ENCODE results near the gene ZNF574.
"Not testable (repeated sequence)": the region's sequence is repeated elsewhere in the genome, so short reads cannot be mapped to it uniquely, and the experiment has no call there.

The ZNF574 gene

DNA sequence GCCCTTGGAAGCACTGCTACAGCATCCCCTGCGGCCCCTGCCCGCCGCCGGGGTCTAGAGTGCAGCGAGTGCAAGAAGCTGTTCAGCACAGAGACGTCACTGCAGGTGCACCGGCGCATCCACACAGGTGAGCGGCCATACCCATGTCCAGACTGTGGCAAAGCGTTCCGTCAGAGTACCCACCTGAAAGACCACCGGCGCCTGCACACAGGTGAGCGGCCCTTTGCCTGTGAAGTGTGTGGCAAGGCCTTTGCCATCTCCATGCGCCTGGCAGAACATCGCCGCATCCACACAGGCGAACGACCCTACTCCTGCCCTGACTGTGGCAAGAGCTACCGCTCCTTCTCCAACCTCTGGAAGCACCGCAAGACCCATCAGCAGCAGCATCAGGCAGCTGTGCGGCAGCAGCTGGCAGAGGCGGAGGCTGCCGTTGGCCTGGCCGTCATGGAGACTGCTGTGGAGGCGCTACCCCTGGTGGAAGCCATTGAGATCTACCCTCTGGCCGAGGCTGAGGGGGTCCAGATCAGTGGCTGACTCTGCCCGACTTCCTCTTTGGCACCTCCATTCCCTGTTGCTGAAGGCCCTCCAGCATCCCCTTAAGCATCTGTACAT lies 4.9 kb downstream of the ZNF574 start:
- DNase-seq (ENCODE audit: low read depth in 2 of 2), result no peak

DNA sequence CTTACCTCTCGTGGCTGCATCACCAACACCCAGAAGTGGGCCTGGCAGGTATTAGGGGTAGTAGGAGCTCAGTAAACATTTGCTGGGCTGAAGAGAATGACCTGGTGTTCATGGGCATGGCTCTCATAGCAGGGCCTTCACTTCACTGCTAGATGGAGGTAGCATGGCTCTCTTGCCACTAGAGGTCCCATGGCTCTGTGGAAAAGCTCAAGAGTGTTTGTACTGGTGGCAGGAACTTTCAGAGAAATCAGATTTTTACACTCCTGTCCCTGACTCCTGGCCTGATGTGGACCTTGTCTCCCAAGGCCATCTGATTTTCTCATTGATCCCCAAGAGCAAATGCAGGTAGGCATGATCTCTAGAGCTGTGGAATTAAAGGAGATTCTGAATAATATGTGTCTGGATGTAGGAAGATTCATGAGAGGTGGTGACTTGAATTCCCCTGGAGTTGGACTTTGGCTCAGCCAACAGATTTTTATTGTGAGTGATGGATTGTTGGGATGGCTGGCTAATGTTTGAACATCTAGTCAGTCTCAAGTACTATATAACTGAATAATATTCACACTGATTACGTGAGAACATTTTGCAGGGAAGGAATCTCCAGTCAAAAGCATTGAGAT lies 5.7 kb downstream of the ZNF574 start:
- no peak for DNase-seq (ENCODE audit: low read depth in 2 of 2)

DNA sequence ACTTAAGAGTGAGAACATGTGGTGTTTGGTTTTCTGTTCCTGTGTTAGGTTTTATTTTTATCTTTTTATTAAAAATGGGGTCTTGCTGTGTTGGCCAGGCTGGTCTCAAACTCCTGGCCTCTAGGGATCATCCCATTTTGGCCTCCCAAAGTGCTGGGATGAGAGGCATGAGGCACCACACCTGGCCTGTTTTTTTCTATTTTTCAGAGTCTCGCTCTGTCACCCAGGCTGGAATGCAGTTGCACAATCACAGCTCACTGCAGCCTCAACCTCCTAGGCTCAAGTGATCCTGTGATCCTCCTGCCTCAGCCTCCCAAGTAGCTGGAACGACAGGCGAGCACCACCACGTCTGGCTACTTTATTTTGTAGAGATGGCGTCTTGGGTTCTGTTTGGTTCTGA lies 7.6 kb downstream of the ZNF574 start:
- DNase-seq (ENCODE audit: low read depth in 2 of 2), result no peak

DNA sequence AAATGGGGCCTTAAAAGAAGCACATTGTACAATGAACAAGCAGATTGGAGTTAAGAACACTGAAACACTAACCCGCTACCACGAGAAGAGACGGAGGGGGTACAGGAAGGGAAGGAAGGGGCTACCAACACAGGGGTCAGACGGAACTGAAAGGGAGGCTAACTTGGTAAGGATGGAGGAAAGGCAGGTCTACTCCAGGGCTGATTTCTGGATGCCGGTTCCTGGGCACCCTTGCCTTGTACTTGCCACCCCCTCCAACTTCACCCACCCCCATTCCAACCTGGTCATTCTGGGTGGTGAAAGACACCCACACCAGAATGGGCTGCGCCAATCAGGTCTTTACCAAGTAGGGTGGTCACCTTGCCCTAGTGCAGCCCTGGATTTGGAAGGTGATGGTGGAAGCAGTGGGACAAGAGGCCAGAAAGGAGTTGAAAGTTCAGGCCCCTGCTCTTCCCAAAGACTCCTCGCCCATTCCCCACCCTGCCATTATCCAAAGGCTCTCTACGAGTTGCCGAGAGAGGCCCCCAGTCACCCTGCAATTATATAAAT lies 10.3 kb downstream of the ZNF574 start:
- no peak for DNase-seq (ENCODE audit: low read depth in 2 of 2)

DNA sequence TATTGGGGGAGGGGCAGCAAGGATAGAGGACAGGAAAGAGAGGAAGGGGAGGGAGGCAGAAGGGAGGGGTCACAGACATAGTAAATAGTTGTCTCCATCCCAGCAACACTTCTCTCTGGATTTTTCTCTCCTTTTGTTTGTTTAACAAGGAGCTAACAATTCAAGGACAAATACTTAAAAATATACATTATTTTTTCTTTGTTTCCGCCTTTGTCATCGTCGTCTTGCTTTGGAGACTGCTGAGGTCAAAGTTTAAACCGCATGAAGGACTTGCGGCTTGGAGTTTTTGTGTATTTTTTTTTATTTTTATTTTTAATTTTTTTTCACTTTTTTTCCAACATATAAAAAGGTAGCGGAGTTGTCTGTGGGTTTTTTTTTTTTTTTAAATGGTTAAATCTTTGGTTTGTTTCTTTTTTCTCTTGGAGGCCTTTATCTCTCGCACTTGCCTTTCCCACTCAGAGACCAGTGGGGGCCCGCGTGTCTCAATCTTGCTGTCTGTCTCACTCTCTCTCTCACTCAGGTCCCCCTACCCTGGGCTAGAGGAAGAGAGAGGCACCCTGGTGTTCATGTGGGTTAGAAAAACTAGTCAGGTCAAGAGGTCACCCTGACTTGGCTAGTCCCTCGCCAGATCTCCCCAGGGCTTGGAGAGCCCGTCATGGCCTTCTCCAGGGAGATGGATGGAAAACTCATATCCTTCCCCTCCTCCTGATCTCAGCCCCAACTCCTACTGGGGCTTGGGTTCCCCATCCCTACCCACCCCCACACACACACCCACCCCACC lies 11.0 kb downstream of the ZNF574 start:
- no peak for DNase-seq (ENCODE audit: low read depth in 2 of 2)

DNA sequence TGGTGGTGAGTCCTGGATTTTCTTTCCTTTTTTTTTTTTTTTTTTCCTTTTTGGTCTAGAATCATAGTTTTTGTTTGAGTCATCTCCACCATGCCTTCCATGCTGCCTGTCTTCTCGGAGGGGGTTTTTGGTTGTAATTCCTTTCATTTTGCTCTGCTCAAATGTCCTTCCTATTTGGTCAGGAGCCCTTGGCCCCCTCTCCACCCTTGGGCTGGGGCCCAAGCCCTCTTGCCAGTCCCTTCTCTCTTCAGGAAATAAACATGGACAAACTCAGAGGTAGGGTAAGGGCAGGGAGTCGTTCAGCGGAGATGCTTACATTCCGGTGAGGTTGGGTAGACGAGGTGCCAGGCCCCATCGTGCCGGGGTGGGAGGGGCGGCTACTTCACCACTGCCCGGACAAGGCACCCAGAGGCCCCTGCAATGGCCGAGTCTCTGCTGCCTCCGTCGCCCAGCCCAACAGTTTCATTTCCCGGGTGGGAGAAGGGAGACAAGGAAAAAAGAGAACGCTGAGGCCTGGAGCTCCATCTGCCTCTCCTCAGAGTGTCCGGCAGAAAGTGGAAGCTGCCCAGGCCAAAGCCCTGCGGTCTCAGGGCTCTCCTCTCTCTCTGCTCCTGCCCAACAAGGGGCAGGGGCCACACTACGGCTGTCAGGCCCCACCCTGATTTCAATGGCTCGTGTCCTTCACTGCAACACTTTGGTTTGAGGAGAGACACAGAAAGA lies 12.7 kb downstream of the ZNF574 start:
- no peak for DNase-seq (ENCODE audit: low read depth in 2 of 2)

DNA sequence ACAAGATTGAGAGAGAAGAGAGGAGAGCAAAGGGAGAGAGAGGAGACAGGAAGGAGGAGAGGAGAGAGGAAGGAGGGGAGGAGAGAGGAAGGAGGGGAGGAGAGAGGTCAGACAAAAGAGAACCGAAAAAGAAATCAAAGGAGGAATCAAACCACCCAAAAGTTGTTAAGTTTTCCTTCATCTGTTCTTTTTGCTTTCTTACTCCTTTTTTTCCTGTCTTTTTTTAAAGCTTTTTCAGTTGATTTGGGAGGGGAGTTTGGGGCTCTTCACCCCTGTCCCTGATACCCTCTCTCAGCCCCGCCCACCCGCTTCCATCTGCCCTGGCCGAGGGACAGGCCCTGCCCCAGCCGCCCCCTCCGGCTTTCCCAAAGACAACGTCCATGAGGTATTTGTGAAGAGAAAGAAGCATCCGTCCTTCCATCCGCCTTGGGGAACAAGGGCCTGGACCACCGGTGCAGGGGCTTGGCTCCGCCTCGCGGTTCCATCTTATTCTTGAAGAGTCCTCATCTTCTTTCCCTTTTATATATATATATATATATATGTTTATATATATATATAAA lies 13.3 kb downstream of the ZNF574 start:
- no peak for DNase-seq (ENCODE audit: low read depth in 2 of 2)

DNA sequence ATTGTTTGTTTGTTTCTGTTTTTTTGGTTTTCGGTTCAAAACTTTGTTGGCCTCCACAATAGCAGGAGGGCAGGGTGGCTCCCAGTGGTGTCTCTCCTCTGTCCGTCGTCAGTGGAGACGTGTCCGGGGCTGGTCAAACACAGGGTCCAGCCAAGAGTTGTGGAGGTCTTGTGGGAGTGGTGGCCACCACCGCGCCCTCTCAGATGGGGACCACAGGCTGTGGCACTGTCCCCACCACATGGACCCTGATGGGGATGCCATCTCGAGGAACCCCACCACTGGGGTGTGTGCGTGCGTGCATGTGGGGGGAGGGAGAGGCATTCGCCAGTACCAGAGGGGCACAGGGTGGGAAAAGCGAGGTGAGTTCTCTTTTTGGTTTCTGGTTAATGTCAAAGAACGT lies 13.8 kb downstream of the ZNF574 start:
- no peak for DNase-seq (ENCODE audit: low read depth in 2 of 2)

DNA sequence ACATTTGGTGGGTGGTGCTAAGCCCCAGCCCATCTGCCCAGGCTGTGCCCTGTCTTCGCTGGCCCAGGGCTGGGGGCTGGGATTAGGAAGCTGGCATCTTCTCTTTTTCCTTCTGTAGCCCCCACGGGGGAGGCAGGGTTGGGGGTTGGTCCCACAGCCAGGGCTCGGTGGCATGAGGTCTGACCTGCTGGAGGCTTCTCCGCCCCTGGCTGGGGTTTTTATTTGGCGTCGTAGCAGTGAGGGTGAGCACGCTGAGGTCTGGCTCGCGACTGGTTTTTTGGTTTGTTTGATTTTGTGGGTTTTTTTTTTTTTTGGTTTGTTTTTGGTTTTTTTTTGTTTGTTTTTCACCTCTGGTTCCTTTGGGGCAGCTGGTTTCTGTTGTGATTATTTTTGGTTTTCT lies 14.7 kb downstream of the ZNF574 start:
- DNase-seq (ENCODE audit: low read depth in 2 of 2), result no peak

DNA sequence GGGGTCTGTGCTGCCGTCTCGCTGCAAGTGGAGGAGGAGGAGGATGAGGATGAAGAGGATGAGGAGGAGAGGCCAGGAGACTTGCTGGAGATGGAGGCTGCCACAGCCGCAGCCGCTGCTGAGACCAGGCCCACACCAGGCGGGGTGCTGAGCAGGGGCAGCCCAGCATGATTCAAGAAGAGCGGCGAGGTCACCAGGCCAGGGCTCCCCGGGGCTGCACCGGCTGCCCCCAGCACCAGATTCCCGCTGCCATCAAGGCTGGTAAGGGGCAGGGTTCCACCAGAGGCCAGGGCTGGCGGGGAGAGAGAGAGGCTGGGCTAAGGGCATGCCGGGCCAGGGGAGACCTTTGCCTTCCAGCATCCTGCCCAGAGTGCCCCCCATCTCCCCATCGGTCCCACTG lies 15.3 kb downstream of the ZNF574 start:
- DNase-seq (ENCODE audit: low read depth in 2 of 2), result no peak

DNA sequence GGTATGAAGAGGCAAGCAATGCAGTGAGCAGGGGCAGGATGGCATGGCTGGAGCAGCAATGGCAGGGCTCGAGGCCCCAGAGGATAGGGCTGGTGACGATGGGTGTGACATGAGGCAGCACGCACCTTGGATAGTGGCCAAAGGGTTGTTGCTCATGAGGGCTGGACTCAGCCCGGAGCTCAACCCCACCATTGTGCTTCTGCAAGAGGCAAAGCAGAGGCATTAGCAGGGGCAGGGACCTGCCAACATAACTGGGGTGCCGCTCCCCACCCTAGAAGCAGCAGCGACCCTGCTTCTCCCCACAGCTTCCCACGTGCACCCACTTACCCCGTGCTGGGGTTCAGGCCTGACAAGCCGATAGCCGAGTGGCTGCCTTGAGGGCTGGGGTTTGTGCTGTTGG lies 15.8 kb downstream of the ZNF574 start:
- DNase-seq (ENCODE audit: low read depth in 2 of 2), result no peak

DNA sequence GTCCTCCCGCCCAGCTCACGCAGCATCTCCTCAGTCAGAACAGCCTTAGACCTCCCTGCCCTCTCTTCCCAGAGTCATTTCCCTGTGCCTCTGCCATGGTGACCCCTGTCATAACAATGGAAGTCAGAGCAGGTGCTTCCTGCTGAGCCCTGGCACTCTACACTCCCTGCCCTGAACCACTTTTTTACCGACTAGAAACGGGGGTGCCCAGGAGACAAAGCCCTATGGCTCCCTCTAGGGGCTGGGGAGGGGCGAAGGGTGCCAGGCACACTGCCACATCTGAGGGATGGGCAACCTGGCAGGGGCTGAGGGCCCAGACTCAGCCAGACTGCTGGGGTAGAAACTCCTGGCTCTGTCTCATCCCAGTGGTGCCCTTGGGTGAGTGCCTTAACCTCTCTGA lies 16.4 kb downstream of the ZNF574 start:
- no peak for DNase-seq (ENCODE audit: low read depth in 2 of 2)

DNA sequence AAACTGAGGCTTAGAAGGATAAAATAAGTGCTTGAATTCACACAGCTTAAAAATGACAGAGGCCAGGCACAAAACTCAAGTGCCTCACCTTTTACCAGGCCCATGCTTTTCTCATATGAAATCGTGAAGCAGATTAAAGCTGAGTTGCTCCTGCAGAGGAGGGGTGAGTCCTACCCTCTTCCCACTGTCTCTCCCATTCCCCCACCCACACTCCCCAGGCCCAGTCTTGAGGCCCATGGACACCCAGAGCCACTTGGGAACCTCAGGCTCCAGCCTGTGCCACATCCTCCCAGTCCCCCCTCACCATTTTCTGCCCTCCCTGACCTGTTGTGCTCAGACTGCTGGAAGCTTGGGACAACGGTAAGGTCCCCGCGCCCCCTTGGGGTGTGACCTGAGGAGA lies 17.5 kb downstream of the ZNF574 start:
- DNase-seq (ENCODE audit: low read depth in 2 of 2), result no peak

DNA sequence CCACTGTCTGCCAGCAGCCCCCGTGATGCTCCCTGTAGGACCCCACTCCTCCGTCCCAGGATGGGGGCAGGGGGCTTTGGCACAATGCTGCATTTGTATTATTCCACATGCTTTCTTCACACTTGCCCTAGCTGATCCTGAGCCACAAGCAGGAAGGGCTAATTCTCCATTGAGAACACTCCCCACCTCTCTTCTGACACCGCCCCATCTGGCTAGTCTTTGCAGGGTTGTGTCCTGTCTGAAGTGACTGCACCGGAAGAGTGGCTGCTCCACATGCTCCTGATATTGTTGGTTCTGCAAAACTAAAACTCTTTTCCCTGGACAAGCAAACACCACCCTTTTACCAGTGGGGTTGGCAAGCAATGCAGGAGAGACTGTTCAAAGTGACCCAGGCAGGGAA lies 18.0 kb downstream of the ZNF574 start:
- no peak for DNase-seq (ENCODE audit: low read depth in 2 of 2)

DNA sequence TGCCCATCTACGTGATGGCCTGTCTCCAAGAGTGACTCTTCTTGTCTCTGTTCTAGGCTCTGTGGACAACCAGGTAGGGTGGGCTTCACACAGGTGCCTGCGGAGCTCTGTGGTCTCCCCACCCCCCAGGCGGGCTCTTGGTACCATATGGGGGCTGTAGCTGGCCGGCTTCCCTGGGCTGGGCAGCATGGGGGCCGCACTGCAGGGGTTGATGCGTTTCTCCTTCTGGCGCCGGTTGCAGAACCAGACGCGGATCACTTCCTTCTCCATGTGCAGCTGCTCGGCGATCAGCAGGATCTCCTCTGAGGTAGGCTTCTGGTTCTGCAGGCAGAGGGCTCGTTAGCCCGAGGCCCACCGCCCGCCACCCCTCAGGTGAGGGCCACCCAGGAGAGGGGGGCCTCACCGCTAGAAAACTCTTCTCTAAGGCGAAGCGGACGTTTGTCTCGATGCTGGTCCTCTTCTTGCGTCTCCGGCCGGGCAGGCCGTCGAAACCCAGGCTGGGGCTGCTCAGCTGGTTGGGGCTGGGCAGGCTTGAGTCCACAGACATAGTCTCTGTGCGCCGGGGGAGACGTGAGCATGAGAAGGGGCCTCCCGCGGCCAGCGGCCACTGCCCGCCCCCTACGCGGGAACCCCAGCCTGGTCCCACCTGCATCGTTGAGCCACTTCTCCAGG lies 19.3 kb downstream of the ZNF574 start:
- DNase-seq (ENCODE audit: low read depth in 2 of 2), result no peak

DNA sequence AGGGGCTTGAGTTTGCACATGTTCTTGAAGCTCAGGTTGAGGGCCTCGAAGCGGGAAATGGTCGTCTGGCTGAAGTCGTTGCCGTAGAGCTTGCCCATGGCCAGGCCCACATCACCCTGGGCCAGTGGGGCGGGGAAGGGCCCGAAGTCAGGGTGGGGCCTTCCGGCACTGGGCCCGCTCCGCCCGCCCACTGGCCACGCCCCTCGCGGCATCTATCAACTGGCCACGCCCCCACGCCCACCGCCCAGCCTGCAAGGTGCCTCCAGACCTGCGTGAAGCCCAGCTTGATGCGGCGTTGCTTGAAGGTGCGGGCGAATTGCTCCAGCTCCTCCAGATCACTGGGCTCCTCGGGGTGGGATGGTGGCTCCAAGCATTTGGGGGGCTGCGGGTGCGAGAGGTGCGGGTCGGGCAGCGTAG lies 19.9 kb downstream of the ZNF574 start:
- DNase-seq (ENCODE audit: low read depth in 2 of 2), result no peak

DNA sequence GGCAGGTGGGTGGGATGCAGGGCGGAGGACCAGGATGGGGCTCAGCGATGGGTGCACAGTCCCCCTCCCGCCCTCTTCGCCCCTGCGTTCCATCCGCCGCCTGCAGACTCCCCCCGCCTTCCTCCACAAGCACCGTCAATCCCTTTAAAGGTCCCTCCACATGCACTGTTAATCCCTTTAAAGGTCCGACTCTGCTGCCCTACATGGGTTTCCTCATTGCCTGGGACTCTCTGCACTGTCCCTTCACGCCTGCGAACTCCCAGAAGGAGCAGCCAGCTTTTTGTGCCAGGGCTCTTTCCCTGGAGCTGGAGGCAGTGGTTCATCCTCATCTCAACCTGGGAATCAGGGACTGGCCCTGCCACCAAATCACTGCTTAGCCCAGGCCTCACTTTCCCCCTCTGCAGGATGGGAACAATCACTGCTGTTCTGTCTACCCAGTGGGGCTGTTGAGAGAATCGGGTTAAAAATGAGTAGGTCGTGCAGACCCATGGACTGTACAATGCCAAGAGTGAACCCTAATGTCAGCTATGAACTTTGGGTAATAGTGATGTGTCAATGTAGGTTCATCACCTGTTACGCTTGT lies 20.4 kb downstream of the ZNF574 start:
- DNase-seq (ENCODE audit: low read depth in 2 of 2), result no peak

DNA sequence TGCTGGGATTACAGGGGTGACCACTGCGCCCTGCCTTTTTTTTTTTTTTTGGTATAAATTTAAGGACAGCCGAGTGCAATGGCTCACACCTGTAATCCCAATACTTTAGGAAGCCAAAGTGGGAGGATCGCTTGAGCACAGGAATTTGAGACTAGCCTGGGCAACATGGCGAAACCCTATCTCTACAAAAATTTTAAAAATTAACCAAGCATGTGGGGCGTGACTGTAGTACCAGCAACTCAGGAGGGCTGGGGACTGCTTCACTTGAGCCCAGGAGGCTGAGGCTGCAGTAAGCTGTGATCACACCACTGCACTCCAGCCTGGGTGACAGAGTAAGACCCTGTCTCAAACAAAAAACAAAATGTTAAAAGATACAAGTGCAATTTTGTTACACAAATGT lies 21.5 kb downstream of the ZNF574 start:
- no peak for DNase-seq (ENCODE audit: low read depth in 2 of 2)

DNA sequence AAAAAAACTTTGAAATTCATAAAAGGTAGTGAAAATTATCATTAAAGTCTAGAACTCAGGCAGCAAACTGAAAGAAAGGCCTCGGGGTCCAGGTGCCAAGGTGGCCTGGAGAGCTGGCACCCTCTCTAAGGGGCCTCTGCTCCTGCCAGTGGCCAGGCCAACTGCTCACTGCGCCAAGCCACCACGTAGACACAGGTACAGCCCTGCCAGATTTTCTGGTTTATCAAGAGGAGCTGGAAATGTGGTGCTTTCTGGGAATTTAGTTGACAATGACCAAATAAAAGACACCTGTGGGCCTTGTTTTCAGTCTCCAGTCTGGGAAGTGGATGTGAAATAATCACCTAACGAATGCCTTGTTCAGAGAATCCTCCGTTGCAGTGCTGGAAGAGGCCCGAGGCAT lies 22.8 kb downstream of the ZNF574 start:
- no peak for DNase-seq (ENCODE audit: low read depth in 2 of 2)

DNA sequence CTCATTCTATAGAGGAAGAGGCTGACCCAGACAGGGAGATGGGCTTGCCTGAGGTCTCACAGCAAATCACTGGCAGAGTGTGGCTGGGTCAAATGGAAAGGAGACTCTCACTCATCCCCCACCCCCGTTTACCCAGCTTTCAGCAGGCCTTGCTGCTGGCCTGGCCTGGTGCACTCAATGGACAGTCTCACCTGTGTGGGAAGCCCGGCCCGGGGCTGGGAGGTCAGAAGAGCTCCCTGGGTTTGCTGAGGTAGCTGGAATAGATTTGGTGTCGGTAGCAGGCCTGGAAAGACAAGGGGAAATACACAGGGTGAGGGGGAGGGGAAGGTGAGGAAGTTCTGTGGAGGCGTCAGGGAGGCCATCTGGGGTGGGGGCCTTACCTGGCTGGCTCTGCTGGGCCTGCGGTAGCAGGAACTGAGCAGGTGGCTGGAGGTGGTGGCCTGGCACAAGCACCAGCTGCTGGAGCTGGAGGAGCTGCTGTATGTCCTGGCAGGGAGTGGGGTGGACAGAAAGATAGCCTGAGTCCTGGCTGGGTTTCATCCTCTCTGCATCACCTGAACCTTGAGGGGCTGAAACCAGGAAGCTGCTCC lies 23.5 kb downstream of the ZNF574 start:
- DNase-seq (ENCODE audit: low read depth in 2 of 2), result no peak

DNA sequence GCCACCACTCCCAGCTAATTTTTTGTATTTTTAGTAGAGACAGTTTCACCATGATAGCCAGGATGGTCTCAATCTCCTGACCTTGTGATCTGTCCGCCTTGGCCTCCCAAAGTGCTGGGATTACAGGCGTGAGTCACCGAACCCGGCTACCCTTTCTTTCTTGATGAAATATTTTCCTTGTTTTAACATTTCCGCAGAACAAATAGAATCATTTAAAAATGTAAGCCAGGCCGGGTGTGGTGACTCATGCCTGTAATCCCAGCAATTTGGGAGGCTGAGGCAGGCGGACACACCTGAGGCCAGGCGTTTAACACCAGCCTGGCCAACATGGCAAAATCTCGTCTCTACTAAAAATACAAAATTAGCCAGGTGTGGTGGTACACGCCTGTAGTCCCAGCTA lies 24.3 kb downstream of the ZNF574 start:
- not testable (repeated sequence) for DNase-seq (ENCODE audit: low read depth in 2 of 2)
